ENCODE results near the gene TCEANC. TPM values are rescaled to one million over a fixed set of nuclear protein-coding genes. Genes with fewer than 3 reads are reported as not detected.

TCEANC gene
- total RNA-seq, 4 donors from 2014 or later, result 3.1 to 5.9 (median 4.1) TPM

DNA sequence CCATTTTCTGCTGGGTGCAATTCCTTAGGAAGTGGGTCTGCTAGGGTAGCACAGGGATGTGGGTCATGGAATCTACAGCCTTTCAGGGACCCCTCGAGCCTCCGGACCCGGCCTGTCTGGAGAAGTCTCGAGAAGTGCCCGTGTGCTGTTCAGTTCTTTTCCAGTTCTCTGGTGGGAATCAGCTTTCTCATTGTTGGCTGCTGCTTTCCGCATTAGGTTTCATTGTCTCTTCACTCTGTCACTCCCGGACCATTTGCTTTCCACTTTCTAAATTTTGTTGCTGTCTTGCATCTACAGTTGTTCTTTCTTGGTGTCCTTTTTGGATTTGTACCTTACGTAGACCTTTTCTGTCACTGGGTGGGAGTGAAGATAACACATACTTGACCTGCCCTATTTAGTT, 42.0 kb downstream of the TCEANC start:
- TF ChIP-seq, protein P1, sequence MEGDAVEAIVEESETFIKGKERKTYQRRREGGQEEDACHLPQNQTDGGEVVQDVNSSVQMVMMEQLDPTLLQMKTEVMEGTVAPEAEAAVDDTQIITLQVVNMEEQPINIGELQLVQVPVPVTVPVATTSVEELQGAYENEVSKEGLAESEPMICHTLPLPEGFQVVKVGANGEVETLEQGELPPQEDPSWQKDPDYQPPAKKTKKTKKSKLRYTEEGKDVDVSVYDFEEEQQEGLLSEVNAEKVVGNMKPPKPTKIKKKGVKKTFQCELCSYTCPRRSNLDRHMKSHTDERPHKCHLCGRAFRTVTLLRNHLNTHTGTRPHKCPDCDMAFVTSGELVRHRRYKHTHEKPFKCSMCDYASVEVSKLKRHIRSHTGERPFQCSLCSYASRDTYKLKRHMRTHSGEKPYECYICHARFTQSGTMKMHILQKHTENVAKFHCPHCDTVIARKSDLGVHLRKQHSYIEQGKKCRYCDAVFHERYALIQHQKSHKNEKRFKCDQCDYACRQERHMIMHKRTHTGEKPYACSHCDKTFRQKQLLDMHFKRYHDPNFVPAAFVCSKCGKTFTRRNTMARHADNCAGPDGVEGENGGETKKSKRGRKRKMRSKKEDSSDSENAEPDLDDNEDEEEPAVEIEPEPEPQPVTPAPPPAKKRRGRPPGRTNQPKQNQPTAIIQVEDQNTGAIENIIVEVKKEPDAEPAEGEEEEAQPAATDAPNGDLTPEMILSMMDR (IDR thresholded peaks at IDR 0.05; ENCODE audit: low read depth), result no peak

DNA sequence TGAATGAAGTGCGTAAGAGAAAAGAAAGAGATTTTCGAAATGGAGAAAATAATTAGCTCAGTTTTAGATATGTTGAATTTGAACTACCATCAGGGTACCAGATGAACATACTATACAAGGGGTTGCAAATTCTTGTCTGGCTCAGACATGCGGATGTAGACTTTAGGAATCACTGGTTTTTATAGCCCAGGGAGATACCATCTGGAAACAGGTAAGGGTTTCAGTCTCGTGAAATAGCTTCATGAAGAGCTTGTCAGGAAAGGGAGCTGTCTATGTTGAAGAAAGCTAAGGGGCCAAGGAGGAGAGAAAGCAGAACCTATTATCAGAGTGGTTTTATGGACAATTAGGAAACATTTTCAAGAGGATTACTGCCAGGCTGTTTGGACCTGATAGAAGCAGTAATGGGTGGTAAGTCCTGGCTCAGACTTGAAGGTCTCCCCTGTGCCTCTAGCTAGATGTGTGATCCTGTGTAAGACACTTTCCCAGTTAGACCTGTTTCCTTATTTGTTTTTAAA, 42.7 kb downstream of the TCEANC start:
- TF ChIP-seq, protein P1 (IDR thresholded peaks at IDR 0.05; ENCODE audit: low read depth), result no peak

DNA sequence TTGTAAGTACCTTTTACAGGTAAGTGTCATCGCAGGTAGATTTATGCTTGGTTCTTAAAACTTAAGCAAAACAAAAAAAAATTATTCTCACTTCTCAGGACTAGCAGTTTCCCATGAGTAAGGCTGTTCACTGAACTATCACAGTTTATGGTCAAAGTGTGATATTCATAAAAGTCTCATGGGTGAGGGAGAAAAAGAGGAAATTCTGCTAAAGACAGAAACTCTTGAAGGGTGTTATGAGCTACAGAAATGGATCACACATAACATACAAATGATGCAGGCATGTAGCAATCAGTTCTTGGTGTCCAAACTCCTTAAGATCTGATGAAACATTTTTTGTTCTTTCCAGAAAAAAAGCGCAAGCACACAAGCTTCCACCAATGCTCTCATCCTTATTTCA, 44.5 kb downstream of the TCEANC start:
- TF ChIP-seq, protein P1 (IDR thresholded peaks at IDR 0.05; ENCODE audit: low read depth), result no peak

DNA sequence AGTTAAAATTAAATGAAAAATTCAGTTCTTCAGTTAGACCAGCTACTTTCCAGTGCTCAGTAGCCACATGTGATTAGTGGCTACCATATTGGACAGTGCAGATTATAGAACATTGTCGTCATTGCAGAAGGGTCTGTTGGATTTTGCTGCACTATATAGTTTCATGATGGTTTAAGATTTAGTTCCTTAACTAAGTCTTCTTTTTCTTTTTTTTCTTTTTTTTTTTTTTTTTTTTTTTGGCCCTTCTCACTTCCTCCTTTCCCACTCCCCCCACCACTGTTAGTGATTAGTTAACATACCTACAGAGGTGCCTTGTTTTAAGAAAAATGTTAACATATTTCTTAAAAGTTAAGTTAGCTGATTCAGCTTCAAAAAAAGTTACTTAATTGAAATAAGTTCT, 45.0 kb downstream of the TCEANC start:
- TF ChIP-seq, protein P1 (IDR thresholded peaks at IDR 0.05; ENCODE audit: low read depth), result no peak

DNA sequence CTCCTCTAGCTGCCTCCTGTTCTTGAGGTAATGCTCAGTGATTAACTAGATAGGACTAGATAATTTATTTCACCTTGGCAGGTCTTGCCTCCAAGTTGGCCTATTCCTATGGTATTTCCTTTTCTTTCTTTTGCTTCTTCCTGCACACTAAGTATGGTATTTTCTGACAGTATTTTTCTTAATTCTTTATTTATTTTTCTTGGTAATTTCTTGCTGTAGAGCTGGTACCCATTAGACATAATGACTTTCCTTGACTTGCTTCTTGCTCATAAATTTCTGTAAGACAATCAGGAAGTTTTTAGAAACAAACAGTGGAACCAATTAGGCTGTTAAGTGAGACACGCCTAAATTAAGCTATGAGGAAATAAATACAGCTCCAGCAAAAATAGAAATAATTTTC, 45.5 kb downstream of the TCEANC start:
- TF ChIP-seq, protein P1 (IDR thresholded peaks at IDR 0.05; ENCODE audit: low read depth), result no peak

DNA sequence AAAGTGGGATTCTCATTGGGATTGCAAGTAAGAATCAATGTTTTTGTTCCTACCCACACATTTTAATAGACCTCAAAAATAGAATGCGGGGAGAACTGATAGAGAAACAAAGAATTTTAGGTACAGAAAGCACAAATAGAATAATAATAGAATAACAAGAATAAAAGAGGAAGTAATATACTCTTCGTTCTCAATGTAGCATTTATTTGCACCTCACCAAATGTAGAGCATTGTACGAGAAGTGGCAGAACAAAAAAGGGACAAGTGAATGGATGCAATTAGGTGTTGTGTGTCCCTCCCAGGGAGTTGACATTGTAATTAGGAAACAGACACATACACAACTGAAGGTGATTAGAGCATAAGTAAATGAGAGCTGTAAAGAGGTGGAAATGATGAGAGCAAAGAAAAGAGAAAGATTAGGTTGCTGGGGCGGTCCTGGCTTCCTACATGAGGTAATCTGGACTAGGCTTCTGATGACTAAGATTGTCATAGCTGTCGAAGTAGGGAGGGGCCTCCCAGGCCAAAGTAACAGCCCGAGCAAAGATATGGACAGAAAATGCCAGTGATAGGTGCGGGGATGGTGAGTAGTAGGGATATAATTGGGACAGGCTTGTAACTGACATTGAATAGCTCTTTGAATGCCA, 46.4 kb downstream of the TCEANC start:
- TF ChIP-seq, protein P1 (IDR thresholded peaks at IDR 0.05; ENCODE audit: low read depth), result no peak

DNA sequence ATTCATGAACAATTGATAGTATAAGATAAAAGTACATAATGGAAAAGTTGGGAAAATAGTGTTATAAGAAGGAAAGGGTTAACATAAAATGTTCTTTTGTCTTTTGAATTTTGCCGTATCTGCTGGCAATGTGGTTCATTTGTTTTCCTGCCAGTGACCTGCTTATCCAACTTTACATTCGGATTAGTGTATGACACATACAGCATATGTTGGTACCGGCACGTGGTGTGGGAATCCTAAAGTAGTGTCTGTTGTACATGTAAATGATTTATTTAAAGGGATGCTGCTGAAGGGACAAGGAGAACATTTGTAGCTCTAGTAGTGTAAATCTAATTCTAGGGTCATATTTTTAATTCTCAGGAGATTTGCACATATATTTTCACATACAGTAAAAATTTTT, 47.4 kb downstream of the TCEANC start:
- TF ChIP-seq, protein P1 (IDR thresholded peaks at IDR 0.05; ENCODE audit: low read depth), result no peak
